Peyer's patch (tissue), 4 donors: Measurements from ENCODE around the gene FILIP1L.

Experiments used
- CTCF ChIP-seq, 6 experiments: fragments of 450-650 bp in 4 of 6; fragments of 200-600 bp in 2 of 6; sonication (generic) in 1 of 6; IDR thresholded peaks; one replicate each; pipeline ENCODE4 v1.5.1; 2017 to 2019; ENCODE audit warnings: antibody characterized with exemption in 6 of 6, mild to moderate bottlenecking in 3 of 6, moderate library complexity in 1 of 6
- POLR2A ChIP-seq, 2 donors: fragments of 450-650 bp; IDR thresholded peaks; one replicate each; pipeline ENCODE4 v1.5.1; 2017; ENCODE audit warnings: antibody characterized with exemption in 2 of 2, mild to moderate bottlenecking in 2 of 2, moderate library complexity in 2 of 2

GRCh38 chr3:100030914-100031425 is 83.3 kb downstream of the FILIP1L start:
- TF ChIP-seq CTCF (IDR thresholded peaks at IDR 0.05) (no peak), POLR2A (IDR thresholded peaks at IDR 0.05) (no peak)
